GM13976 (cell line): ENCODE measurements around the gene FAM53A.

ENCODE experiments used
- DNase-seq: peaks from one replicate; pipeline ENCODE4 v3.0.0; 2012; ENCODE audit warnings: low spot score
- in situ Hi-C: fragments of 300-500 bp; cut with MboI; formaldehyde crosslinking; loops from one replicate; pipeline ENCODE4 v1.12.0; 2022; ENCODE audit warnings: low sequenced_read_pairs, mixed read lengths, inconsistent platforms; ENCODE audit not compliant: unreplicated experiment
- TF ChIP-seq, protein P1 (sequence below): IDR thresholded peaks from 2 replicates; pipeline ENCODE4 v1.5.1; 2012; ENCODE audit warnings: borderline replicate concordance, mild to moderate bottlenecking; ENCODE audit not compliant: insufficient read depth; ENCODE audit errors: extremely low read depth, missing control alignments, control extremely low read depth

Gene FAM53A

DNA sequence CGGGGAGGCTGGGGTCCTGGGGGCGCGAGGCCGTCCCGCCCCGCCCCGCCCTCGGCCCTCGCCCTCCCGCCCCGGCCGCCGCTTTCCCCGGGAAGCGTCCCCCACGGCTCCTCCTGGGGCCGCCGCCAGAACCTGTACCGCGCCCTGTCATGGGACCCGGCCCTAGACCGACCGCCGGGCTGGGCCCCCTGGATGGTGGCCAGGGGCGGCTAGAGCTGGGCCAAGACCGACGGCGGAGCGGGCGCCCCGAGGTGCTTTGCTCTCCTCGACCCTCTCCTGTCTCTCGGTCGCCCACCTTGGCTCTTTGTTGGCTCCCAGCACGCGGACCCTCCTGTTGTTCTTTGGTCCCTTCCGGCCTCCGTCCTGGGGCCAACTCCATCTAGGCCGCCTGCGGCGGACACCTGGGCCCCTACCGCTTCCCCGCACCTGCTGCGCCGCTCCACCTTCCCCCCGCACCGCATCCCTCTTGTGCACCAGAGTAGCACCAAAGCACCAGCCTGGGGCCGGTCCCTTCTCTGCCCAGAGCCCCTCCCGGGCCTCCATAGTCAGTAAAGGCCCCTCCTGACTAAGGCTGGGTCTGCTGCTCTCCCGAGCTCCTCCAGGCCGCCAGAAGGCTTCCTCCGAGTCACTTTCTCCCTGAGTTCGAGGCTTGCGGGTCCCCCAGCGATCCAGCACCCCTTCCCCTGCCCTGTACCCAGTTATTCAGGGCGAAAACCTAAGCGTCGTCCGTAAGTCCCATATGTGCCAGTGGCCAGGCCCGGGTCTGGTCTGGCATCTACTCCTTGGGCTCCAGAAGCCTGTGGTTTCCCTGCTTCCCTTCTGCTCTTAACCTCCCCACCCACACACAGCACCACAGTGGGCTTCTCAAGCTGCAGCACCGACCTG is 37.8 kb upstream of the FAM53A start:
- DNase-seq, result peak; percentile 25
- TF ChIP-seq, protein P1, sequence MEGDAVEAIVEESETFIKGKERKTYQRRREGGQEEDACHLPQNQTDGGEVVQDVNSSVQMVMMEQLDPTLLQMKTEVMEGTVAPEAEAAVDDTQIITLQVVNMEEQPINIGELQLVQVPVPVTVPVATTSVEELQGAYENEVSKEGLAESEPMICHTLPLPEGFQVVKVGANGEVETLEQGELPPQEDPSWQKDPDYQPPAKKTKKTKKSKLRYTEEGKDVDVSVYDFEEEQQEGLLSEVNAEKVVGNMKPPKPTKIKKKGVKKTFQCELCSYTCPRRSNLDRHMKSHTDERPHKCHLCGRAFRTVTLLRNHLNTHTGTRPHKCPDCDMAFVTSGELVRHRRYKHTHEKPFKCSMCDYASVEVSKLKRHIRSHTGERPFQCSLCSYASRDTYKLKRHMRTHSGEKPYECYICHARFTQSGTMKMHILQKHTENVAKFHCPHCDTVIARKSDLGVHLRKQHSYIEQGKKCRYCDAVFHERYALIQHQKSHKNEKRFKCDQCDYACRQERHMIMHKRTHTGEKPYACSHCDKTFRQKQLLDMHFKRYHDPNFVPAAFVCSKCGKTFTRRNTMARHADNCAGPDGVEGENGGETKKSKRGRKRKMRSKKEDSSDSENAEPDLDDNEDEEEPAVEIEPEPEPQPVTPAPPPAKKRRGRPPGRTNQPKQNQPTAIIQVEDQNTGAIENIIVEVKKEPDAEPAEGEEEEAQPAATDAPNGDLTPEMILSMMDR, result no peak
- in situ Hi-C loops, result no loop called here

DNA sequence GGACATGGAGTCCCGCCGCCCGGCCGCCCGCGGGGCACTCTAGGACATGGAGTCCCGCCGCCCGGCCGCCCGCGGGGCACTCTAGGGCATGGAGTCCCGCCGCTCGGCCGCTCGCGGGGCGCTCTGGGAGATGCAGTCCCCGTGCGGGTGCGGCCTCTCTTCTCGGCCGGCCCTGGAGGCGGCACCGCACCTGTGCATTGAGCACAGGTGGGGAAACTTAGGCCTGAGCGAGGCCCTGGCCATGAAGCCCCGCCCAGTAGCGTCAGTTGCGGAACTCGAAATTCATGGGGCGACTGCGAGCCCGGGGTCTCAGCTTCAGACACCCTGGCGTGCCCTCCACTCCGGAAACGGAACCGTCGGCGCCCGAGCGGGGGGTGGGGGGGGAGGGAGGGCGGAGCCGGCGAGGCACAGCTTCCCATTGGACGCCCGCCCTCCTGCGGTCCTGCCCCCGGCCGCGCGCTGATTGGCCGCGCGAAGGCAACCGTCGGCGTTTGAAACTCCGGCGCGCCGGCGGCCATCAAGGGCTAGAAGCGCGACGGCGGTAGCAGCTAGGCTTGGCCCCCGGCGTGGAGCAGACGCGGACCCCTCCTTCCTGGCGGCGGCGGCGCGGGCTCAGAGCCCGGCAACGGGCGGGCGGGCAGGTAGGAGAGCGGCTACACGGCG is 37.0 kb upstream of the FAM53A start, which contains the start of the genes TACC3 and TMEM129:
Gene TACC3, plus strand, starts transcription at position 519 of the 663 bp plus-strand sequence. CDS start 1,901 bp downstream, outside the sequence.
Gene TMEM129, minus strand, starts transcription at position 321 of the 663 bp plus-strand sequence. CDS start 486 bp downstream, outside the sequence.
- DNase-seq, result peak; percentile 99
- TF ChIP-seq, protein P1, result no peak
- in situ Hi-C loops, result no loop called here

- TF ChIP-seq, protein P1, result no peak
- in situ Hi-C loops, result no loop called here
- DNase-seq, result peak; percentile 71
Measured at GRCh38 chr4:1720163-1720983, 36.3 kb upstream of the FAM53A start.

DNA sequence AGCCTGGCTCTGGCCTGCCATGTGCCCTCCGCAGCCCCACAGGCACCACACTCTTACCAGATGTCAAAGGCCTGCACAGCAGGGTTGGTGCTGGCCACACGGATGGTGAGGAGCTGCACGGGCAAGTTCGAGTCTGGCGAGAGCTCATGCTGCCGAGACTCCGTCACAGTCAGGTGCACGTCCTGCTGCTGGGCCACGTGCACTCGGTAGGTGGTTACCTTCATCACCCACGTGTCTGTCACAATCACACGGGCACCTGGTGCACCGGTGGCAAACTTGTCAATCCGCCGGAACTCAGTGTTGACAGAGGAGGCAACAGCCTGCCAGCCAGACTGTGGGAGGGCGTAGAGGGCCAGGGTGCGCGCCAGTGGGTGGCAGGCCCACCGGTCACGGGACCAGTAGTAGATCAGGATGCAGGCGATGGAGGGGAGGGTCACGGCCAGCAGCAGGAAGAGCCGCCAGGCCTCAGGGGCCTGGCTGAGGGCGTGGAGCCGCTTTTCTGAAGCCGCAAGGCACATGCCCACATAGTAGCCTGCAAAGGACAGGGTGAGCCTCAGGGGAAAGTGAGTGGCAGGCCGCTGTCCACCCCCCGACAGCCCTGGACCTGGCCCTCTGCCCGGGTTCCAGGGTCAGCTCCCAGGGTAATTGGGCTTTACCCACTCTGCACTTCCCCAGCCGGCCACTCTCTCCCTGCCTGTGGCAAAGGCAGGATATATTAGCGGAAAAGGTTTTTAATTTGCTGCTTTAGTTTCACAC is 34.2 kb upstream of the FAM53A start:
- no peak for DNase-seq
- in situ Hi-C loops, result no loop called here

GRCh38 chr4:1717129-1718094 is 33.3 kb upstream of the FAM53A start:
- no peak for DNase-seq
- TF ChIP-seq, protein P1, result no peak
- in situ Hi-C loops, result no loop called here

More for the DNA sequence above, 34.2 kb upstream of the FAM53A start:
- TF ChIP-seq, protein P1, result no peak
